HEK293 (cell line): ENCODE measurements around the gene ARFIP2.
A peak's percentile ranks its signal among the peaks of the same experiment; 100 is the strongest.

ENCODE experiments used
- CTCF ChIA-PET: fragments of 350-600 bp; formaldehyde crosslinking; extraction: SDS; loops from one replicate; lab custom pipeline; 2021; ENCODE audit warnings: antibody characterized with exemption; lab: Yijun Ruan, JAX
- POLR2A ChIA-PET: fragments of 300-600 bp; formaldehyde crosslinking; extraction: SDS; loops from one replicate; lab custom pipeline; 2020; ENCODE audit warnings: antibody characterized with exemption, inconsistent platforms; lab: Yijun Ruan, JAX
- H3K27ac ChIP-seq: fragments of 200-500 bp; sonication (Bioruptor generic); 2 replicates; pipeline ENCODE4 v1.5.1; 2014; ENCODE audit warnings: low read depth, low read length, control low read depth, inconsistent platforms; ENCODE audit errors: extremely low read depth
- H3K36me3 ChIP-seq, 2 experiments: fragments of 200-500 bp in 1 of 2; sonication (Bioruptor generic) in 1 of 2; 1 replicate in 1 of 2; 2 replicates in 1 of 2; pipeline ENCODE4 v1.5.1; 2014 to 2017; ENCODE audit warnings: inconsistent platforms in 2 of 2, low read length in 2 of 2; ENCODE audit not compliant: control insufficient read depth in 2 of 2, insufficient read depth in 1 of 2
- H3K4me1 ChIP-seq: fragments of 200-500 bp; sonication (Bioruptor generic); 2 replicates; pipeline ENCODE4 v1.5.1; 2014; ENCODE audit warnings: mild to moderate bottlenecking, low read length, inconsistent platforms; ENCODE audit not compliant: control insufficient read depth, insufficient read depth
- H3K4me3 ChIP-seq: 2 replicates; pipeline ENCODE4 v1.5.1; 2011; ENCODE audit warnings: low read depth, mild to moderate bottlenecking, control low read depth, low read length, moderate library complexity
- H3K9me3 ChIP-seq: fragments of 200-500 bp; sonication (Bioruptor generic); 2 replicates; pipeline ENCODE4 v1.5.1; 2014; ENCODE audit warnings: low read depth, low read length, inconsistent platforms; ENCODE audit not compliant: control insufficient read depth, insufficient read depth
- CTCF ChIP-seq: fragments of 450-650 bp; formaldehyde crosslinking; IDR thresholded peaks from 2 replicates; pipeline ENCODE4 v1.5.1; 2016; ENCODE audit warnings: missing biosample characterization, missing genetic modification characterization
- KLF8 ChIP-seq: fragments of 450-650 bp; formaldehyde crosslinking; IDR thresholded peaks from 2 replicates; pipeline ENCODE4 v1.5.1; 2016; ENCODE audit warnings: missing biosample characterization, missing genetic modification characterization
- PRDM1 ChIP-seq: fragments of 450-650 bp; formaldehyde crosslinking; IDR thresholded peaks from 2 replicates; pipeline ENCODE4; 2016; ENCODE audit warnings: missing biosample characterization, missing genetic modification characterization
- ZBTB1 ChIP-seq: fragments of 450-650 bp; formaldehyde crosslinking; IDR thresholded peaks from 2 replicates; pipeline ENCODE4 v1.5.1; 2016; ENCODE audit warnings: missing biosample characterization, missing genetic modification characterization
- ZBTB10 ChIP-seq: fragments of 450-650 bp; formaldehyde crosslinking; IDR thresholded peaks from 2 replicates; pipeline ENCODE4 v1.5.1; 2016; ENCODE audit warnings: missing biosample characterization, missing genetic modification characterization
- ZBTB48 ChIP-seq: fragments of 450-650 bp; formaldehyde crosslinking; IDR thresholded peaks from 2 replicates; pipeline ENCODE4 v1.5.1; 2016; ENCODE audit warnings: missing biosample characterization, missing genetic modification characterization
- ZIC2 ChIP-seq: fragments of 450-650 bp; formaldehyde crosslinking; IDR thresholded peaks from 2 replicates; pipeline ENCODE4 v1.5.1; 2016; ENCODE audit warnings: missing biosample characterization, missing genetic modification characterization
- ZNF140 ChIP-seq: fragments of 450-650 bp; formaldehyde crosslinking; IDR thresholded peaks from 2 replicates; pipeline ENCODE4 v1.5.1; 2016; ENCODE audit warnings: missing biosample characterization, missing genetic modification characterization
- ZNF148 ChIP-seq: fragments of 450-650 bp; formaldehyde crosslinking; IDR thresholded peaks from 2 replicates; pipeline ENCODE4 v1.5.0; 2017; ENCODE audit warnings: missing biosample characterization, missing genetic modification characterization, borderline replicate concordance
- ZNF157 ChIP-seq: fragments of 450-650 bp; formaldehyde crosslinking; IDR thresholded peaks from 2 replicates; pipeline ENCODE4 v1.5.1; 2016; ENCODE audit warnings: missing biosample characterization, missing genetic modification characterization
- ZNF174 ChIP-seq: fragments of 450-650 bp; formaldehyde crosslinking; IDR thresholded peaks from 2 replicates; pipeline ENCODE4 v1.5.0; 2017; ENCODE audit warnings: missing biosample characterization, mild to moderate bottlenecking, missing genetic modification characterization
- ZNF23 ChIP-seq: fragments of 450-650 bp; formaldehyde crosslinking; IDR thresholded peaks from 2 replicates; pipeline ENCODE4 v1.5.1; 2016; ENCODE audit warnings: missing biosample characterization, missing genetic modification characterization, borderline replicate concordance
- ZNF324 ChIP-seq: fragments of 450-650 bp; formaldehyde crosslinking; IDR thresholded peaks from 2 replicates; pipeline ENCODE4 v1.5.1; 2016; ENCODE audit warnings: missing biosample characterization, missing genetic modification characterization
- ZNF335 ChIP-seq: fragments of 450-650 bp; formaldehyde crosslinking; conservative IDR thresholded peaks from 2 replicates; pipeline ENCODE4 v1.5.1; 2016; ENCODE audit warnings: missing biosample characterization, missing genetic modification characterization
- ZNF341 ChIP-seq: fragments of 450-650 bp; formaldehyde crosslinking; IDR thresholded peaks from 2 replicates; pipeline ENCODE4; 2016; ENCODE audit warnings: low read depth, missing biosample characterization, missing genetic modification characterization
- ZNF362 ChIP-seq: fragments of 450-650 bp; formaldehyde crosslinking; IDR thresholded peaks from 2 replicates; pipeline ENCODE4 v1.5.1; 2016; ENCODE audit warnings: missing biosample characterization, missing genetic modification characterization
- ZNF394 ChIP-seq: fragments of 450-650 bp; formaldehyde crosslinking; IDR thresholded peaks from 2 replicates; pipeline ENCODE4 v1.5.1; 2016; ENCODE audit warnings: missing biosample characterization, missing genetic modification characterization, mild to moderate bottlenecking, moderate library complexity, borderline replicate concordance
- ZNF433 ChIP-seq: fragments of 450-650 bp; formaldehyde crosslinking; IDR thresholded peaks from 2 replicates; pipeline ENCODE4 v1.5.1; 2016; ENCODE audit warnings: missing biosample characterization, missing genetic modification characterization, low read depth
- ZNF791 ChIP-seq: fragments of 450-650 bp; formaldehyde crosslinking; IDR thresholded peaks from 2 replicates; pipeline ENCODE4 v1.5.1; 2016; ENCODE audit warnings: missing biosample characterization, missing genetic modification characterization
- ZSCAN18 ChIP-seq: fragments of 450-650 bp; formaldehyde crosslinking; IDR thresholded peaks from 2 replicates; pipeline ENCODE4 v1.5.1; 2016; ENCODE audit warnings: missing biosample characterization, missing genetic modification characterization

ARFIP2 gene

GRCh38 chr11:6468712-6469495 lies 12.2 kb downstream of the ARFIP2 start (continued):
- TF ChIP-seq ZNF362 = no peak
- peak; percentile 81 for TF ChIP-seq ZNF335 (tag by site-specific recombination)
- TF ChIP-seq ZNF157 = no peak
- no peak for TF ChIP-seq ZNF341

- H3K27ac ChIP-seq = no peak overlapping the region
- CTCF ChIA-PET = interaction anchor here (1.3 to 1.7 kb wide), 3 partner anchors 16 to 80 kb away, joined by 4 to 8 read pairs (median 4); no protein-coding TSS in a partner anchor
- H3K4me1 ChIP-seq = no peaks in the 10 kb centered on the region
- POLR2A ChIA-PET = interaction anchor here (1.2 kb wide), 1 partner anchor 40 kb away, joined by 5 read pairs; the partner anchor contains the start of gene APBB1
- TF ChIP-seq ZNF791 (no peak), ZNF324 (tag by site-specific recombination) (no peak), ZNF174 (tag by site-specific recombination) (no peak), ZNF23 (no peak), PRDM1 (tag by site-specific recombination) (no peak), CTCF (tag by site-specific recombination) (no peak), ZNF140 (no peak), ZSCAN18 (no peak), ZNF394 (no peak)
- H3K36me3 ChIP-seq = peaks cover 5 to 79% of the 10 kb centered on the region in 2 experiments; a peak in 1 of 3 replicates
- no peaks in the 10 kb centered on the region for H3K9me3 ChIP-seq
- H3K4me3 ChIP-seq = no peak overlapping the region
Observed at GRCh38 chr11:6459099-6459450, 22.1 kb downstream of the ARFIP2 start.

GRCh38 chr11:6458352-6459098 lies 22.6 kb downstream of the ARFIP2 start:
- CTCF ChIA-PET = interaction anchor here (1.3 to 1.7 kb wide), 3 partner anchors 15 to 80 kb away, joined by 4 to 8 read pairs (median 4); no protein-coding TSS in a partner anchor
- no peak overlapping the region for H3K4me3 ChIP-seq
- H3K36me3 ChIP-seq = peaks cover 6 to 79% of the 10 kb centered on the region in 2 experiments; a peak in 1 of 3 replicates
- H3K27ac ChIP-seq = no peak overlapping the region
- no peaks in the 10 kb centered on the region for H3K4me1 ChIP-seq
- TF ChIP-seq KLF8 (tag by site-specific recombination) (no peak), ZBTB48 (tag by site-specific recombination) (no peak), ZIC2 (tag by site-specific recombination) (no peak), ZBTB10 (tag by site-specific recombination) (no peak), ZNF148 (no peak), ZBTB1 (tag by site-specific recombination) (no peak), ZNF433 (tag by site-specific recombination) (no peak)
- H3K9me3 ChIP-seq = no peaks in the 10 kb centered on the region
- POLR2A ChIA-PET = no interaction called here
